Measurements from ENCODE around the gene SURF2.

SURF2 gene

GRCh38 chr9:133404454-133405002 is 48.2 kb downstream of the SURF2 start:
- peaks cover 5% of the 10 kb centered on the region for H3K4me1 Mint-ChIP-seq (ENCODE audit: low read depth)
- no peaks in the 10 kb centered on the region for H3K9me3 Mint-ChIP-seq
- no peaks in the 10 kb centered on the region for H3K27me3 Mint-ChIP-seq (ENCODE audit: low read depth)
- peaks cover 23% of the 10 kb centered on the region for H3K36me3 Mint-ChIP-seq (ENCODE audit: low read depth)
- no peak overlapping the region for H3K27ac Mint-ChIP-seq
- H3K4me3 Mint-ChIP-seq = no peak overlapping the region

DNA sequence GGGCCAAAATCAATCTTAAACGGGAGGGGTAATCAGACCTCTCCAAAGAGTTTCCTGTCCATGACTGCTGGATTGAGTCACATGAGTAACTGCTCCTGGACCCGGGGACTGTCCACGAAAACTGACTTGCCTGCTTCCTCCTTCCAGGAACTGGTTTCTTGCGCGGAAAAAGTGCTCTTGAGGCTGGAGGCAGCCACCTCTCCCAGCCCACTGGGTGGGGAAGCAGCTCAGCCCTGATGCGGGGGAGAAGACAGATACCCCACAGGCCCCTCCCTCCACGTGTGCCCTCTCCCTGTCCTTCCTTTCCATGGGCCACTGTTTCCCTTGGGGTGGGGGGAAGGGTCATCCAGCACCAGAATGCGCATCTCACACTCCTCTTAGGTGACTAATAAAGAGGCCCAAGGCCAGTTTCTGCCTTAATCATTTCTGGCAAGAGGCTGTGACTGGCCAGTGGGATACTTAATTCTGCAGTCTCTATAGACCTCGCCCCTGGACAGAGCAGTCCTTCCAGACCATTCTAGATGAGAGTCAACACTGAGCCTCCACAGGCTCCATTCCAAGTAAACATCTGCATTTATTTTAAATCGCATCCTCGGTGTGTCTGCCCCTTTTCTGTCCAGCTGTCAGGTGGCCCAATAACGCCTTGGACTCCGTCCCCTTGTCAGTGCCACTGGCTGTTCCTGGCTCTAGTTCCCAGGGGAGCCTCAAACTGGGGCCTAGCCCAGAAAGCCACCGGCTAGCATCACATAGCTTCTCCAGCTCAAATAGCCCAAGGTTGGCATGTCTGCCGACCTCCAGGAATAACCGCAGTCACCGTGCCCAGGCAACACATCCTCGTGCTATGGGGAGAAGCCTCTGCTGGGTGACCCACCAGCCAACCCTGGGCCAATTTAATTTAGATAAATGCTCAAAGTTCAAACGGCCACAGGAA is 49.4 kb downstream of the SURF2 start:
- no peaks in the 10 kb centered on the region for H3K9me3 Mint-ChIP-seq
- peaks cover 5% of the 10 kb centered on the region for H3K4me1 Mint-ChIP-seq (ENCODE audit: low read depth)
- H3K27ac Mint-ChIP-seq = no peak overlapping the region
- H3K36me3 Mint-ChIP-seq (ENCODE audit: low read depth) = peaks cover 31% of the 10 kb centered on the region
- no peak overlapping the region for H3K4me3 Mint-ChIP-seq
- no peaks in the 10 kb centered on the region for H3K27me3 Mint-ChIP-seq (ENCODE audit: low read depth)

- H3K9me3 Mint-ChIP-seq = no peaks in the 10 kb centered on the region
- peaks cover 5% of the 10 kb centered on the region for H3K4me1 Mint-ChIP-seq (ENCODE audit: low read depth)
- no peak overlapping the region for H3K4me3 Mint-ChIP-seq
- H3K27ac Mint-ChIP-seq = peak overlapping the region; percentile 50
- H3K36me3 Mint-ChIP-seq (ENCODE audit: low read depth) = peaks cover 32% of the 10 kb centered on the region
- H3K27me3 Mint-ChIP-seq (ENCODE audit: low read depth) = no peaks in the 10 kb centered on the region
These were observed 50.3 kb downstream of the SURF2 start for GRCh38 chr9:133406480-133407307.

- Mint-ChIP-seq H3K27ac (no peak overlapping the region), H3K36me3 (ENCODE audit: low read depth) (peaks cover 38% of the 10 kb centered on the region), H3K9me3 (no peaks in the 10 kb centered on the region), H3K27me3 (ENCODE audit: low read depth) (no peaks in the 10 kb centered on the region), H3K4me1 (ENCODE audit: low read depth) (peaks cover 5% of the 10 kb centered on the region), H3K4me3 (no peak overlapping the region)
These were observed 51.7 kb downstream of the SURF2 start for GRCh38 chr9:133408042-133408441.
